ENCODE measurements around the gene SFI1.
"Not testable (repeated sequence)": the region's sequence is repeated elsewhere in the genome, so short reads cannot be mapped to it uniquely, and the experiment has no call there.

GRCh38 chr22:31660860-31661341 is 164.6 kb downstream of the SFI1 start:
- TF ChIP-seq REST (IDR thresholded peaks at IDR 0.05; ENCODE audit: low read depth); CTCF (IDR thresholded peaks at IDR 0.05 in 2 of 3, conservative IDR thresholded peaks at IDR 0.05 in 1 of 3; ENCODE audit: borderline replicate concordance in 1 of 3, insufficient read depth in 1 of 3, low read depth in 2 of 3, low read length in 2 of 3); CEBPB (IDR thresholded peaks at IDR 0.05; ENCODE audit: low read depth); ATF3 (IDR thresholded peaks at IDR 0.05); POLR2AphosphoS5 (IDR thresholded peaks at IDR 0.05; ENCODE audit: low read depth, low read length); ELF1 (IDR thresholded peaks at IDR 0.05; ENCODE audit: borderline replicate concordance, low read depth); EZH2phosphoT487 (IDR thresholded peaks at IDR 0.05; ENCODE audit: borderline replicate concordance): not testable (repeated sequence)
- TF ChIP-seq SP1 (IDR thresholded peaks at IDR 0.05; ENCODE audit: low read depth): peak; percentile 40
- TF ChIP-seq JUND (IDR thresholded peaks at IDR 0.05): peak; percentile 78

Data from HCT116 (cell line).